ENCODE measurements around the gene KCTD3. TPM values are rescaled to one million over a fixed set of nuclear protein-coding genes. Genes with fewer than 3 reads are reported as not detected.

The KCTD3 gene
- total RNA-seq, 1 donor from 2014 or later: 4.5 TPM

GRCh38 chr1:215581896-215582295, 14.8 kb downstream of the KCTD3 start:
- DNase-seq: no peak
- no peak overlapping the region for H3K4me3 Mint-ChIP-seq
- no peak overlapping the region for H3K27ac Mint-ChIP-seq
- peaks cover 7% of the 10 kb centered on the region for H3K36me3 Mint-ChIP-seq (ENCODE audit: low read depth)
- intact Hi-C loops (cut with micrococcal nuclease): no loop called here
- peaks cover 3% of the 10 kb centered on the region for H3K9me3 Mint-ChIP-seq
- H3K4me1 Mint-ChIP-seq: no peaks in the 10 kb centered on the region
- no peaks in the 10 kb centered on the region for H3K27me3 Mint-ChIP-seq

GRCh38 chr1:215583185-215583749, 16.2 kb downstream of the KCTD3 start:
- Mint-ChIP-seq H3K4me3 (no peak overlapping the region), H3K36me3 (ENCODE audit: low read depth) (peaks cover 7% of the 10 kb centered on the region), H3K27ac (no peak overlapping the region), H3K4me1 (no peaks in the 10 kb centered on the region), H3K9me3 (peaks cover 3% of the 10 kb centered on the region), H3K27me3 (no peaks in the 10 kb centered on the region)
- no peak for DNase-seq
- intact Hi-C loops (cut with micrococcal nuclease): no loop called here

DNA sequence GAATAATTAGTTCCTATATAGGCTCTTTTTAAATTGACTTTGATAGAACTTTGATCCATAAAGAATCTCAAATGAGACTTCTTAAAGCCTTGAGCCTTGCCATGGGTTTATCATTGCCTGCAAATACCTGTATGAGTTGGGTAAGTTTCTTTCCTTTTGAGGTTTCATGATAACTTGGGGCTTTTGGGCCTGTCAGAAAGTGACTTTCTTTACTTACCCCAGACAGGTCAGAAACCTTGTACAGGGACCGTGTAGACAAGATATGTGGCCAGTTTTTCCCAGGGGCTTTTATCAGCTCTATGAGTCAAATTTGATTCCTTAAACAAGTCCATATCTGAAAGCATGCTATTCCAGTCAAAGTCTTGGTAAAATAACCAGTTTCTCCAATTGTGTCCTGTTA, 17.3 kb downstream of the KCTD3 start:
- no peak overlapping the region for H3K27ac Mint-ChIP-seq
- intact Hi-C loops (cut with micrococcal nuclease): no loop called here

DNA sequence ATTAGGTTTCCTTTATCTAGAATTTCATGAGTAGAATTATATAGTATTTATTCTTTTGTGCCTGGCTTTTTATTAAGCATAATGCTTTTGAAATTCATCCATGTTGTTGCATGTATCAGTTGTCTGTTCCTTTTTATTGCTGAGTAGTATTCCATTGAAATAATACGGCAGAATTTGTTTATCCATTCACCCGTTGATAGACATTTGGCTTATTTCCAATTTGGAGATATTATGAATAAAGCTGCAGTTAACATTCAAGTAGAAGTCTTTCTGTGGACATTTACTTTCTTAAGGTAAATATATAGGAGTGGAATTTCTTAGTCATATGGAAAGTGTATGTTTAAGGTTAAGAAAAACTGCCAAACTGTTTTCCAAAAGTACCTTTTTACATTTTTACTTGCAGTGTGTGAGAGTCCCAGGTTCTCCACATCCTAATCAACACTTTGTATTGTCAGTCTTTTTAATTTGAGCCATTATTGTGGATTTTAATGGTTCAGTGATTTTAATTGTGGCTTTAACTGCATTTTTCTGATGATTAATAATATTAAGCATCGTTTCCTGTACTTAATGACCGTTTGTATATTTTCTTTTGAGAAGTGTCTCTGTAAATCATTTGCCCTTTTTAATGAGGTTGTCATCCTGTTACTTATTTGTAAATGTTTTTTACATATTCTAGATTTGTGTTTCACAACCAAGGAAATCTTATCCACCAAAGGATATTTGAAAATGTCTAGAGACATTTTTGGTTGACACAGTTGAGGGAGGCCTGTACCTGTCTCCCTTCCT, 22.7 kb downstream of the KCTD3 start:
- peaks cover 3% of the 10 kb centered on the region for H3K9me3 Mint-ChIP-seq
- H3K27ac Mint-ChIP-seq: no peak overlapping the region
- intact Hi-C loops (cut with micrococcal nuclease): no loop called here
- no peak overlapping the region for H3K4me3 Mint-ChIP-seq
- DNase-seq: no peak
- peaks cover 9% of the 10 kb centered on the region for H3K36me3 Mint-ChIP-seq (ENCODE audit: low read depth)
- no peaks in the 10 kb centered on the region for H3K27me3 Mint-ChIP-seq
- H3K4me1 Mint-ChIP-seq: peaks cover 4% of the 10 kb centered on the region

More for the DNA sequence above, 17.3 kb downstream of the KCTD3 start:
- Mint-ChIP-seq H3K4me3 (no peak overlapping the region), H3K27me3 (no peaks in the 10 kb centered on the region), H3K4me1 (no peaks in the 10 kb centered on the region), H3K9me3 (peaks cover 3% of the 10 kb centered on the region), H3K36me3 (ENCODE audit: low read depth) (peaks cover 7% of the 10 kb centered on the region)
- DNase-seq: no peak

DNA sequence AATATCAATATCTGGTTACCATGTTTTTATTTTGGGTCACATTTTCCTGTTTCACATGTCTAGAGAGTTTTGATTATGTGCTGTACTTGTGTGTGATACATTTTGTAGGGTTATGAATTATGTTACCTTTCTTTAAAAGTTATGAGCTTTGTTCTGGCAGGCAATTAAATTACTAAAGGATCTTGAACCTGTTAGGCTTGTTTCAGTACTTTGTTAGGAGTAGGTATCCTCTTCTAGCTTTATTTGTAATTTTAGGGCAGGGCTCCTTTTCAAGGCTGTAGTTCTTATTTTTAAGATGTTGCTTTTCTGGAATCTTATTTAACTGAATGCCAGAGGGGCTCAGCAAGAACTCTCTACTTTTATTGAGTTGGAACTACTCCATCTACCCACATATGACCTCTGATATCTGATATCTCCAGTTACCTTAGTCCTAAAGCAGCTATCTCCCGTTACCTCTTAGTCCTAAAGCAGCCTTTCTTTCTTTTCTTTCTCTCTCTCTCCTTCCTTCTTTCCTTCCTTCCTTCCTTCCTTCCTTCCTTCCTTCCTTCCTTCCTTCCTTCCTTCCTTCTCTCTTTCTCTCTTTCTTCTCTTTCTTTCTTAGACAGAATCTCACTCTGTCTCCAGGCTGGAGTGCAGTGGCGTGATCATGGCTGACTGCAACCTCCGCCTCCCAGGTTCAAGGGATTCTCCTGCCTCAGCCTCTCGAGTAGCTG, 23.8 kb downstream of the KCTD3 start:
- Mint-ChIP-seq H3K36me3 (ENCODE audit: low read depth) (peaks cover 7% of the 10 kb centered on the region), H3K4me3 (no peak overlapping the region), H3K27me3 (no peaks in the 10 kb centered on the region), H3K27ac (no peak overlapping the region), H3K4me1 (peaks cover 4% of the 10 kb centered on the region), H3K9me3 (peaks cover 3% of the 10 kb centered on the region)
- DNase-seq: no peak
- intact Hi-C loops (cut with micrococcal nuclease): no loop called here

DNA sequence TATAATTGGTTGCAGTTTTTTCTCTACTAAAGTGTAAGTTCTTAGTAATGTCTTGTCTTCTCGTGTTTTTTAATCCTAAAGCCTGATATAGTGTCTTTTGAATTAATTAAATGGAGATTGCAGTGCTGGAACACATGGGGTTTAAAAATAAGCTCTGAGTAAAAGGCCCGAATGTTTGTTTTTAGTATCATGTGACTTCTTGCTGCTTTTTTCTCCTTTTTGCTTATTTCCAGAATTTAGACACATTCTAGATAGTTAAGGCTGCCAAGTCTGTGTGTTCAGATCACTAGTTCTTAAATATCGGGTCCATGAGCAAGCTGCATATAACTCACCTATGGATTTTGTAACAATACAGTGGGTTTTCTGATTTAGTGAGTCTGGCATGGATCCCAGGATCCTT, 27.5 kb downstream of the KCTD3 start:
- no peak overlapping the region for H3K4me3 Mint-ChIP-seq
- H3K9me3 Mint-ChIP-seq: no peaks in the 10 kb centered on the region
- H3K27me3 Mint-ChIP-seq: no peaks in the 10 kb centered on the region

DNA sequence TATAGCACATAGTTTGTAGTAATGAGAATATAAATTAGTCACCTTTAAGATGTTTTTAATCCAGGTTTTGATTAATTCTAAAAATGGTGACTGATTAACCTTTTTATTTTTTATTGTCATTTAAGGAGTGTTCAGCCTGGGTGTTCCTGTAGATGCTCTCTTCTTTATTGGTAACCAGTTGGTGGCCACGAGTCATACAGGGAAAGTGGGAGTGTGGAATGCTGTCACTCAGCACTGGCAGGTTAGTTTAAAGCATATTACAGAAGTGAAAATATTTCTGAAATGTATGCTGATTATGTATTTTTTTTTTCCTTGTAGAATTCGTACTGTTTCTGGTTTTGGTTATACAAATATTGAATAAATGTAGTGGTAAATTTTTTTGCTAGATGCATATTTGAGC, 28.1 kb downstream of the KCTD3 start:
- H3K4me1 Mint-ChIP-seq: peaks cover 4% of the 10 kb centered on the region
- H3K27me3 Mint-ChIP-seq: no peaks in the 10 kb centered on the region
- intact Hi-C loops (cut with micrococcal nuclease): no loop called here
- H3K36me3 Mint-ChIP-seq (ENCODE audit: low read depth): peaks cover 7% of the 10 kb centered on the region
- no peak overlapping the region for H3K27ac Mint-ChIP-seq
- H3K4me3 Mint-ChIP-seq: no peak overlapping the region
- no peaks in the 10 kb centered on the region for H3K9me3 Mint-ChIP-seq
- DNase-seq: no peak

More for the DNA sequence above, 27.5 kb downstream of the KCTD3 start:
- H3K36me3 Mint-ChIP-seq (ENCODE audit: low read depth): peaks cover 7% of the 10 kb centered on the region
- intact Hi-C loops (cut with micrococcal nuclease): no loop called here
- no peak for DNase-seq
- no peak overlapping the region for H3K27ac Mint-ChIP-seq
- H3K4me1 Mint-ChIP-seq: peaks cover 4% of the 10 kb centered on the region

GRCh38 chr1:215597961-215598360, 30.9 kb downstream of the KCTD3 start:
- peaks cover 1% of the 10 kb centered on the region for H3K4me1 Mint-ChIP-seq
- no peaks in the 10 kb centered on the region for H3K27me3 Mint-ChIP-seq
- peaks cover 3% of the 10 kb centered on the region for H3K36me3 Mint-ChIP-seq (ENCODE audit: low read depth)
- no peak overlapping the region for H3K27ac Mint-ChIP-seq
- no peak overlapping the region for H3K4me3 Mint-ChIP-seq
- no peak for DNase-seq
- H3K9me3 Mint-ChIP-seq: no peaks in the 10 kb centered on the region
- intact Hi-C loops (cut with micrococcal nuclease): no loop called here

GRCh38 chr1:215599418-215600074, 32.4 kb downstream of the KCTD3 start:
- H3K9me3 Mint-ChIP-seq: no peaks in the 10 kb centered on the region
- no peak overlapping the region for H3K4me3 Mint-ChIP-seq
- intact Hi-C loops (cut with micrococcal nuclease): no loop called here
- no peaks in the 10 kb centered on the region for H3K4me1 Mint-ChIP-seq
- no peak overlapping the region for H3K27ac Mint-ChIP-seq
- no peak for DNase-seq
- no peaks in the 10 kb centered on the region for H3K27me3 Mint-ChIP-seq
- H3K36me3 Mint-ChIP-seq (ENCODE audit: low read depth): peaks cover 3% of the 10 kb centered on the region

- no peak overlapping the region for H3K27ac Mint-ChIP-seq
Measured at GRCh38 chr1:215600258-215600792, 33.2 kb downstream of the KCTD3 start.

GRCh38 chr1:215600867-215601266, 33.8 kb downstream of the KCTD3 start:
- Mint-ChIP-seq H3K27me3 (no peaks in the 10 kb centered on the region), H3K36me3 (ENCODE audit: low read depth) (peaks cover 3% of the 10 kb centered on the region), H3K27ac (no peak overlapping the region), H3K4me3 (no peak overlapping the region), H3K4me1 (no peaks in the 10 kb centered on the region), H3K9me3 (no peaks in the 10 kb centered on the region)
- no peak for DNase-seq
- intact Hi-C loops (cut with micrococcal nuclease): no loop called here

More at GRCh38 chr1:215600258-215600792, 33.2 kb downstream of the KCTD3 start:
- no peak for DNase-seq
- Mint-ChIP-seq H3K36me3 (ENCODE audit: low read depth) (peaks cover 3% of the 10 kb centered on the region), H3K4me1 (no peaks in the 10 kb centered on the region), H3K4me3 (no peak overlapping the region), H3K9me3 (no peaks in the 10 kb centered on the region), H3K27me3 (no peaks in the 10 kb centered on the region)
- intact Hi-C loops (cut with micrococcal nuclease): no loop called here

DNA sequence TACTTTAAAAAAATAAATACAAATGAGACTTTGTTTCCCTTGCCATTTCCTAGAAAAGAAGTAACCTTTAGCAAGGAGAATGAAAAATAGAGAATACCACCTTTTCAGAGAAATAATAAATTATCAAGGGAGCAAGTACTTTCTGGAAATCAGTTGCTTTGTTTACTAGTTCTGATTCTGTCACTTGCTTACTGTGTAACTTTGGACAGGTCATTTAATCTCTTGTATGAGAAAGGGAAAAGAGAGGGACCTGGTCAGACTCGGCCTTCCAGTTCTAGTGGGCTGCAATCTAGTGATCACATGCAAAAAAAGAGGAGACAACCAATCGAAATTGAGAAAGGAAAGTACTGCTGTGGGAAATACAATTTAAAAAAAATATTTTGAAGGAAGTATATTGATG, 34.2 kb downstream of the KCTD3 start:
- Mint-ChIP-seq H3K27ac (no peak overlapping the region), H3K27me3 (no peaks in the 10 kb centered on the region), H3K4me1 (no peaks in the 10 kb centered on the region), H3K4me3 (no peak overlapping the region), H3K9me3 (no peaks in the 10 kb centered on the region), H3K36me3 (ENCODE audit: low read depth) (peaks cover 3% of the 10 kb centered on the region)
- no peak for DNase-seq
- intact Hi-C loops (cut with micrococcal nuclease): no loop called here

DNA sequence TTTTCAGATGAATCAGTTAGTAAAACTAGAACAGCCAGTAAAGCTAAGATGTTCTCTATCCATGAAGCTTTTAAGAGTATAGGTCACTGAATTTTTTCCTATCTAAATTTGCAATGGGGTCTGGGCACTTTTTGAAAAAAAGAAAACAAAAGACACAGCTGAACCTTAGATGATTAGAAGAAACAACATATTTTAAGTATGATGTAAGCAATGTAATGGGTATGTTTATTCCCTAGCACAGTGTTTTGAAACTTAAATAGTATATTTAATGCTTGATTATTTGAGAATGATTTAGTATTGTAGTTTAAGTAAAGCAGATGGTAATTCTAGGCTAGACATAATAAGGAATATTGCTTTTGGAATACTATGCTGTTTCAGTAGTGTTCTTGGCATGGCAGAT, 36.2 kb downstream of the KCTD3 start:
- Mint-ChIP-seq H3K9me3 (no peaks in the 10 kb centered on the region), H3K4me1 (no peaks in the 10 kb centered on the region), H3K27ac (no peak overlapping the region), H3K4me3 (no peak overlapping the region), H3K27me3 (no peaks in the 10 kb centered on the region), H3K36me3 (ENCODE audit: low read depth) (no peaks in the 10 kb centered on the region)
- intact Hi-C loops (cut with micrococcal nuclease): no loop called here
- DNase-seq: no peak

Data from activated CD4-positive, alpha-beta T cell treated with anti-CD3 and anti-CD28 coated beads, Interleukin-2, amount 10 ng/mL, durations not matched to agents 24 days and 14 days (primary cell).